ENCODE results near the gene IQSEC3. TPM values are rescaled to one million over a fixed set of nuclear protein-coding genes. Genes with fewer than 3 reads are reported as not detected.

IQSEC3 gene
- total RNA-seq, 2 donors from 2014 or later, result 0.16 TPM; not detected in 1

DNA sequence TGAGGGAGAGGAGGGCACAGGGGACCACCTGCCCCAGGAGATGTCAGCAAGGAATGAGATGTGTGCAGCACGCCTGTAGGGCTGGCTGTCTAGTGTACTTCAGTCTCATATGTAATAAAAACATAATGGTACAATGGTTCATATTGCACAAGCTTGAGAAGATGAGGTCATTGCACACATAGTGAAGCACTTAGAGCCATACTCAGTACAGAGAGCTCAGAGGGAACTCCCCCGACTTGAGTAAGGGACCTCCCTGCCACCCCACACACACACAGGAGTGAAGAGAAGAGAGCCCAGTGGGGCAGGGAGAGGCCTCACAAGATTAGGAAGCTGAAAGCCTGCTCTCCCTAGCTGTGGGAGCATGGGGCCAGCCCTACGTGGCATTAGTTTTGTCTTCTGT is 85.9 kb downstream of the IQSEC3 start:
- TF ChIP-seq, protein P1, sequence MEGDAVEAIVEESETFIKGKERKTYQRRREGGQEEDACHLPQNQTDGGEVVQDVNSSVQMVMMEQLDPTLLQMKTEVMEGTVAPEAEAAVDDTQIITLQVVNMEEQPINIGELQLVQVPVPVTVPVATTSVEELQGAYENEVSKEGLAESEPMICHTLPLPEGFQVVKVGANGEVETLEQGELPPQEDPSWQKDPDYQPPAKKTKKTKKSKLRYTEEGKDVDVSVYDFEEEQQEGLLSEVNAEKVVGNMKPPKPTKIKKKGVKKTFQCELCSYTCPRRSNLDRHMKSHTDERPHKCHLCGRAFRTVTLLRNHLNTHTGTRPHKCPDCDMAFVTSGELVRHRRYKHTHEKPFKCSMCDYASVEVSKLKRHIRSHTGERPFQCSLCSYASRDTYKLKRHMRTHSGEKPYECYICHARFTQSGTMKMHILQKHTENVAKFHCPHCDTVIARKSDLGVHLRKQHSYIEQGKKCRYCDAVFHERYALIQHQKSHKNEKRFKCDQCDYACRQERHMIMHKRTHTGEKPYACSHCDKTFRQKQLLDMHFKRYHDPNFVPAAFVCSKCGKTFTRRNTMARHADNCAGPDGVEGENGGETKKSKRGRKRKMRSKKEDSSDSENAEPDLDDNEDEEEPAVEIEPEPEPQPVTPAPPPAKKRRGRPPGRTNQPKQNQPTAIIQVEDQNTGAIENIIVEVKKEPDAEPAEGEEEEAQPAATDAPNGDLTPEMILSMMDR (IDR thresholded peaks at IDR 0.05), result no peak
- DNase-seq, result no peak
- intact Hi-C loops (cut with DNase I), result no loop called here
- Histone ChIP-seq H3K4me1 (no peaks in the 10 kb centered on the region), H3K27ac (no peak overlapping the region), H3K36me3 (no peaks in the 10 kb centered on the region), H3K9ac (ENCODE audit: low read depth in 2 of 2, low read length in 2 of 2) (no peak overlapping the region), H3K27me3 (no peaks in the 10 kb centered on the region), H3K9me3 (no peaks in the 10 kb centered on the region), H3K4me3 (no peak overlapping the region)

DNA sequence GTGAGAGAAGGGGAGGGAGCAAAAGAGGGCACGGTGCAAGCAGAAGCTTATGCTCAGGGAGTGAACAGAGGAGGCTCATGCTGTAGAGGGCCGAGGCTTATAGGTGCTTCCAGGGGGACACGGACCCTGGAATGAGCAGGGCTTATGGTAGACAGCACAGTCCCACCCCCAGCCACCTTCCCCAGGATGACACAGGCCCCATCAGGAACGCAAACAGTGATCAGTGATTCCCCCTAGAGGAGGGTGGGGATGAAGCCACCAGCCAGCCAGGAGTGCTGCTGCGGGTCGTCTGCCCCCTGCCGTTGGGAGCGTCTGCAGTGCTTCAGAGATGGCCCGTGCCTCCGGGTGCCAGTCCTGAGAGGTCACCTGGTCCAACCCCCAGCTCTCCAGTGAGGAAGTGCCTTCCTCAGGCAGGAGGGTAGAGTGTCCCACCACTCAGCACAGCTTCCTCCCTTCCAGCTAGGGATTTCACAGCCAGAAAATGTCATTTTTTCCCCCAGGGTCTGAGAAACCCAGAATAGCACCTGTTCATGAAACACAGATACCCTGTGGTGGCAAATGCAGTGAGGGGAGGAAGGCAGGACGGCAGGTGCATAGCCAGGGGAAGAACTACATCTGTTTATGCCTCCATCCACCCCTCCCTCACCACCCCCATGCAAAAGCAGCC is 86.6 kb downstream of the IQSEC3 start:
- Histone ChIP-seq H3K36me3 (no peaks in the 10 kb centered on the region), H3K4me3 (no peak overlapping the region), H3K4me1 (no peaks in the 10 kb centered on the region), H3K27me3 (no peaks in the 10 kb centered on the region), H3K27ac (no peak overlapping the region), H3K9me3 (no peaks in the 10 kb centered on the region), H3K9ac (ENCODE audit: low read depth in 2 of 2, low read length in 2 of 2) (no peak overlapping the region)
- intact Hi-C loops (cut with DNase I), result no loop called here
- TF ChIP-seq, protein P1 (IDR thresholded peaks at IDR 0.05), result peak; percentile 57
- DNase-seq, result peak; percentile 77

GRCh38 chr12:154058-154457 is 87.5 kb downstream of the IQSEC3 start:
- TF ChIP-seq, protein P1 (IDR thresholded peaks at IDR 0.05), result no peak
- intact Hi-C loops (cut with DNase I), result no loop called here
- no peaks in the 10 kb centered on the region for H3K27me3 ChIP-seq

DNA sequence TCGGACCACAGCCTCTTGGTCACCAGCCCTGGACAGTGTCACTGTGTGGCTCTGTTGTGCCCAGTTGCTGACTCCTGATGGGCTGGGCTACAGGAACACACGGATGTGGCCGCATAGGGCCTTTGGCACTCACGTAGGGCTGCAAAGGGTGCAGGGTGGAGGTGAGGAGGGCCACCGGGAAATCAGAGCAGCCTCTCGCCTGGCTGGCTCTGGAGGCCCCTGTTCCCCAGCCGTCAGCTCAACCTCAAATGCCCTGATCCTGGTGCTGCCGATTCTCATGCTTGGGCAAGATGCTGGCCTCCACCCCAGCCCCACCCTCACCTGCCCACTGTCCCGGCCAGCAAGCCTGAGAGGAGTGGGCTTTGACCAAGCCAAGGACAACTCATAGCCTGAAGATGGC is 88.4 kb downstream of the IQSEC3 start:
- intact Hi-C loops (cut with DNase I), result no loop called here
- no peaks in the 10 kb centered on the region for H3K36me3 ChIP-seq
- H3K27ac ChIP-seq, result no peak overlapping the region
- no peaks in the 10 kb centered on the region for H3K27me3 ChIP-seq
- H3K4me1 ChIP-seq, result no peaks in the 10 kb centered on the region
- H3K9ac ChIP-seq (ENCODE audit: low read depth in 2 of 2, low read length in 2 of 2), result no peak overlapping the region
- no peak overlapping the region for H3K4me3 ChIP-seq
- TF ChIP-seq, protein P1 (IDR thresholded peaks at IDR 0.05), result no peak
- H3K9me3 ChIP-seq, result no peaks in the 10 kb centered on the region
- DNase-seq, result no peak

More at GRCh38 chr12:154058-154457, 87.5 kb downstream of the IQSEC3 start:
- no peaks in the 10 kb centered on the region for H3K9me3 ChIP-seq
- H3K36me3 ChIP-seq, result no peaks in the 10 kb centered on the region
- no peak overlapping the region for H3K9ac ChIP-seq (ENCODE audit: low read depth in 2 of 2, low read length in 2 of 2)
- no peak for DNase-seq
- no peak overlapping the region for H3K4me3 ChIP-seq
- no peak overlapping the region for H3K27ac ChIP-seq
- no peaks in the 10 kb centered on the region for H3K4me1 ChIP-seq

- TF ChIP-seq, protein P1 (IDR thresholded peaks at IDR 0.05), result no peak
- DNase-seq, result no peak
- intact Hi-C loops (cut with DNase I), result no loop called here
Measured at GRCh38 chr12:155646-156045, 89.1 kb downstream of the IQSEC3 start.

More at GRCh38 chr12:155646-156045, 89.1 kb downstream of the IQSEC3 start:
- Histone ChIP-seq H3K9me3 (no peaks in the 10 kb centered on the region), H3K36me3 (no peaks in the 10 kb centered on the region), H3K27me3 (no peaks in the 10 kb centered on the region), H3K27ac (no peak overlapping the region), H3K4me1 (no peaks in the 10 kb centered on the region), H3K9ac (ENCODE audit: low read depth in 2 of 2, low read length in 2 of 2) (no peak overlapping the region), H3K4me3 (no peak overlapping the region)

Data from colonic mucosa (tissue), 4 donors.